Stimulated activated CD8-positive, alpha-beta memory T cell treated with anti-CD3 and anti-CD28 coated beads, Interleukin-4, amount 100 ng/mL, for 24 hours (primary cell): ENCODE measurements around the gene CFAP100.

Source experiments
- DNase-seq: peaks from one replicate; pipeline ENCODE4 v3.0.0-alpha.2; 2020; ENCODE audit warnings: low read depth

CFAP100 gene

DNA sequence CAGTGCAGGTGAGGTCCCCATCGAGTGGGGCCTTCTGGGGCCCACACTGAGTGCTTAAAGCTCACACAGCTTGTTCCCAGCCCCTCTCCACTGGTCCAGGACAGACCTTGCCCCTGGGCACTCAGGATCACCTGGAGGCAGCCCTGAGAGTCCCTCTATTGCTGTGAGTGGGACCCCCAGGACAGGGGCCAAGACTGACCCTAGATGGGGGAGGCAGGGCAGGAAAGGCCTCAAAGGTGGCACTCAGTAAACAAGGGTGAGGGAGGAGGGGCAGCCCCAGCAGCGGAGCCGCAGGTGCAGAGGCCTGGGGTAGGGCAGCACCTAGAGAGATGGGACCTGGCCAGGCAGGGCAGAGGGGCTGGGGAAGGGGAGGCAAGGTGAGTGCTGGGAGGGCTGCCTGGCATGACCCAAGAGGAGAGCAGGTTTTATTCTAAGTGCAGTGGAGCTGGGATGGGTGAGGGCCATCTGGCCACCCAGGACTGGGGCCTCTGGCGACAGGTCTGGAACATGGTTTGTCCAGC, 27.9 kb downstream of the CFAP100 start:
- no peak for DNase-seq

DNA sequence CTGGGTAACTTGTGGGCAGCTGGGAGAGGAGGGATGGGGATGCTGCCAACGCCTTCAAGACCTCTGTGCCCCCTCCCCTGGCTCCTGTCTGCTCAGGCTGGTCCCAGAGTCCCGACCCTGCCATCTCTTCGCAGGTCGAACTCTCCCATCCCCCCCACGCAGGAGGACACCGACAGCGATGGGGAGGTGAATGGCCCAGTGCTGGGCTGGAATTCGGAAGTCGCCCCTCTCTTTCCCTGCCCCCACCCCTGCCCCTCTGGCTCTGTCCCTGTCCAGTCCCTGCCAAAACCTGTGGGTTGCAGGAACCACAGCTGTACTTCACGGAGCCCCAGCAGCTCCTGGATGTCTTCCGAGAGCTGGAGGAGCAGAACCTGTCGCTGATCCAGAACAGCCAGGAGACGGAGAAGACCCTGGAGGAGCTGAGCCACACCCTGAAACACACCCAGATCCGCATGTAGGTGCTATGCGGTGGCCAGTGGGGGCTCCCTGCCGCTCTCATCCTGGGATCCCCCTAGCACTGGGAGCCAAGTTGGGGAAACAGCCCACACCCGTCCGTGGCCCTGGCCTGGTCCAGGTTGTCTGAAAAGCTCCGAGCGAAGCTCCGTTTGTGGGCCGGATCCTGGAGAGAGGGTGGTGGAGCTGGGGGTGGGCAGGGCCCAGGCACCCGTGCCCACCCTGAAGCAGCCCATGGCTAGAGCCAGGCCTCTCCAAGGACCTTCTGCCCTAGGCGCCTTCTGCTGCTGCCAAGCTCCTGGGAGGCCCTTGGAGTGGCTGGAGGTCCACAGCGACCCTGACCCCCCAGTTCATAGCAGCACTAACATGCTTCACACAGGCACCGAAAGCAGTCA, 28.7 kb downstream of the CFAP100 start:
- no peak for DNase-seq

DNA sequence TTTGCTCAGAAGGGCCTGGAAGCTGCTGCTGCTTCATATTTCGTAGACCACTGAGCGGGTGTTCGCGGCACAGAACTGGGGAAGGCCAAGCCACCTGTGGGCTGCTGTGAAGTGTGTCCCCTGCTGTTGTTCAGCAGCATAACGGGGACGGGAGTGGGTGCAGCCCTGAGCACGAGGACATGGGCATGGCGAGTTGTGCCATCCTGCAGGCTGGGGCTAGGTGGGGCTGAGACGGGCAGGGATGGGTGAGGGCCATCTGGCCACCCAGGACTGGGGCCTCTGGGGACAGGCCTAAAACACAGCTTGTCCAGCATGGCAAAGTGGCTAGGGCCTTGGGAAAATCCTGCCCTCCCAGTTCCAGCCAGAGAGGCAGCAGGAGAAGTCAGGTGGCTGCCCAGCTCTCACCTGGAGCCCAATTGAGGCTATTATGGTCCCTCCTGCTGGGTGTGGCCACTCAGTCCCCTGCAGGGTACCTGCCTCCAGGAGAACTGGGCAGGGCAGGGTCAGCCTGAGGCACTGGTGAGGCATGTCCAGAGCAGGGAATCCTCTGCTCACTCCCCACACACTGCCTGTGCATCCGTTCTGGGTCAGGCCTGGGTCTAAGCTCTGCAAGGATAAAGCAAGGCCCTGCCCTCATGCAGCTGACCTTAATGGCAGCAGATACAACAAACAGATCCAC, 29.5 kb downstream of the CFAP100 start:
- DNase-seq = no peak

DNA sequence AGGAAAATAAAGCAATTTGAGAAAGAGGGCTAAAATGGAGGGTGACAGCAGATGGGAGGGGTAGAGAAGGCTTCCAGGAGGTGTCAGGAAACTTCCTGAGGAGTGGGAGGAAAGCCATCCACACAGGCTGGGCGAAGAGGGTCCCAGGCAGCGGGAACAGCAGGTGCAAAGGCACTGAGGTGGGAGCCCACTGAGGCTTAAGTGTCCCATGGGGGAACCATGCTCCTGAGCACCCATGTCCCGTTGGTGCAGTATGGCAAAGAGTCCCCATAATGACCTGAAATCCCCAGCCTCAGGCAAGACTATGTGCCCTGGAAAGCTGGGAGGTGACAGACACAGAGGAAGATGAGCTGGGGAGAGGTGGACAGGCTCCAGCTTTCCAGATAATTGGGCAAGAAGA, 30.0 kb downstream of the CFAP100 start:
- no peak for DNase-seq

DNA sequence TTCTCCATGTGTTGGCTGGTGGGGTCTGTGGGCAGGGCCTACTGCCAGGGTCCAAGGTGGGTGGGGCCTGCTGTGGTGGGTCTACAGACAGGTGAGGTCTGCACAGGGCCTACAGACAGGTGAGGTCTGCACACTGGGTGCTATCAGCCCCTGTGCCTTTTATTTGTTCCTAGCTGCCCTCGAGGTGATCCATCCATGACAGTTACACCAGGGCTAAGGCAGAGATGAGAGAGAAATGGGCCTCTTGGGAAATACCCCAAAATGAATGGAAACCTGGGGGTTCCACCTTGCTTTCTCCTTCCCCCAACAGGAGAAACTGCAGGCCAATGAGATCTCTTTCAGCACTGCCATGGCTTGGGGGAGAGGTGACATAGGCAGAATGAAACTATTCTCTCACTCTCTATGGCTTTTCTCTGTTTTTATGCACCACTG, 36.4 kb downstream of the CFAP100 start:
- no peak for DNase-seq

DNA sequence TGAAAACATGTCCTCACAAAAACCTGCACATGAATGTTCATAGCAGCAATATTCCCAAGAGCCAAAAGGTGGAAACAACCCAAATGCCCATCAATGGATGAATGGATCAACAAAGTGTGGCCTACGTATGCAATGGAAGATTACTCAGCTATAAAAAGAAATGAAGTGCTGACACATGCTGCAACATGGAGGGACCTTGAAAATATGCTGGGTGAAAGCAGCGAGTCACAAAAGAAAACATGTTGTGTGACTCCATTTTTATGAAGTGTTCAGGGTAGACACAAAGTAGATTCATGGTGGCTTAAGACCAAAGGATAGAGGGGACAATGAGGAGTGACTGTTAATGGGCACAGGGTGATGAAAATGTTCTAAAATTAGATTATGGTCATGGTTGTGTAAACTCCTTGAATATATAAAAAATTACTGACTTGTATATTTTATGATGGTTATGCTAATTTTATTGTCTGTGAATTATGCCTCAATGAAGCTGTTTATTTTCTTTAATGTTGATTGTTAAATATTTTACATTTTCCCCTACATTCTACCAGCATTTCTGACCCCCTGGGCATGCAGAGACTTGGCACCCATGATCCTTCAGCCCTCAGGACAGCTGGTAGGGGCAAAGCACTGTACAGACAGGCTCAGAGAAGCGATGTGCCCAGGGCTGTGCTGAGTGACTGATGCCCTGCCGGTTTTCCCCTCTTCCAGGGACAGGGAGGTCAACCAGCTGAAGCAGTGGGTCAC, 37.8 kb downstream of the CFAP100 start:
- no peak for DNase-seq

DNA sequence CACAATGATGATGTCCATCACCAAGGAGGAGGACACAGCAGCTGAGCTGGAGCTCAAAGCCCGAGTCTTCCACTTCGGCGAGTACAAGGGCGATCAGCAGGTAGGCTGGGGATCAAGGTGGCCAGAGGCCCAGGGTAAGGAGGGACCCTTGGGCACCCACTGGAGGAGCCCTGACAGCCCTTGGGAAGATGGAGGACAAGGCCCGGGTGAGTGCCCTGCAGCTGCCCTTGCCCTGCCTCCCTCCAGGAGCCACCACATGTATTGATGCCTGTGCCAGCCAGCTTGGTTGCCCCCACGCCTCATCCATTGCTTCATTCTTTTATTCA, 38.4 kb downstream of the CFAP100 start:
- no peak for DNase-seq

DNA sequence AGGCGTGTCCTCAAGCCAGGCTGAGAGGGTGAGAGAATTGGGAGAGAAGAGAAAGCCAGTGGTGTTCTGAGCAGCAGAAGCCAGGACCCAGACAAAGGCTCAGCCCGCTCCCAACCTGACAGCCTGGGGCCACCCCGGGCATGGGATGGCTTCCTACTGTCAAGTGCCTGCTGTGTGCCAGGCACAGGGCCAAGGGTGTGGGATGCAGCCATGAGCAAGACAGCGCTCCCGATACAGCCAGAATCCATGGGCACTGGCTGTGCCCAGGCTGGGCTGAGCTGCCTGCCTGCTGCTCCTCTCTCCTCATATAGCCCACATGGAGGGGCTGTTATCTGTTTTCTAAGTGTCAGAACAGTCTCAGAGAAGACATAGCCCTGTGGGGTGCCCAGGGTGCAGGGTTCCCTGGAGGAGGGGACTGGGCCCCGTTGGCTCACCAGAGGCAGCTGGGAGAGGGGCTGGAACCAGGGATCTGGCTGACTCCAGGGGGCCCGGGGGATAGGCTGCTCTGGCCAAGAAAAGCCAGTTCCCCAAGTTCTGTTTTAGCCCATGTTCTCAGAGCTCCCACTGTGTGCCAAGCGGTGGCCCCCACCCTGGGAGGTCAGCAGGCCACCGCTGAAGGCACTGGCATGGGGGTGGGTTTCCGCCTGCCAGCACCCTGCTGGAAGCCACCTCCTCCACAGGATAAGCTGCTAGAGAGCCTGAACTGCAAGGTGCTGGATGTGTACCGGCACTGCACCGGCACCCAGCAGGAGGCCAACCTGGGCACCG, 39.0 kb downstream of the CFAP100 start:
- DNase-seq = no peak

DNA sequence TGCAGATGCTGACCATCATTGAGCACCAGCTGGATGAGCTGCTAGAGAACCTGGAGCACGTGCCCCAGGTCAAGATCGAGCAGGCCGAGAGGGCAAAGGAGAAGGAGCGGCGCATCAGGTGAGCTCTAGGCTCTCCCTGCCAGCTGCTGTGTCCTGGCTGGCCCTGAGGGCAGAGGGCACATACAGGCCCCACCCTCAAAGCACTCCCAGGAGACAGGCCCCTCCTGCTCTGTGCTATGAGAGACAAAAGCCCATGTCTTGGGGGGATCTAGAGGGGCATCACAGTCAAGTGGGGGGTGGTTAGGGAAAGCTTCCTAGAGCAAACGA, 39.5 kb downstream of the CFAP100 start:
- no peak for DNase-seq

DNA sequence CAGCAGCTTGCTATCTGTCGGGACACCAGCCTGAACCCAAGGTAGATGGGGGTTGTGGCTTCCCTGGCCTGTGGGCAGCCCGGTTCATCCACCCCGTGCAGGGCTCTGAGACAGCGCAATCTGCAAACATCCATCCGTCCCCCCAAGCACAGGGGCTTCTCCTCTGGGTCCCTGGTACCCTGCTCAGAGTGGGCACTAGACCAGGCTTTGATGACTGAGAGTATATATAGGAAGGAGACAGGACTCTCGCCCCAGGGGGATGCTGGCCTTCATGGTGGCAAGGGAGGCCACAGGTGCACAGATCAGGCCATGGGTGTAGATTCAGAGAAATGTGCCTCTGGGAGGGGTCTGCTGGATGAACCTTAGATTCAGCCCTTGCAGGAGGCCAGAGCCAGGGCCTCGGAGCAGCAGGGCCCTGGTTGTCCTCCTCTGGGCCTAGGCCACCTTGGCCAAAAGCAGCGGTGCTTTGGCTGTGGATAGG, 40.3 kb downstream of the CFAP100 start:
- DNase-seq = no peak

DNA sequence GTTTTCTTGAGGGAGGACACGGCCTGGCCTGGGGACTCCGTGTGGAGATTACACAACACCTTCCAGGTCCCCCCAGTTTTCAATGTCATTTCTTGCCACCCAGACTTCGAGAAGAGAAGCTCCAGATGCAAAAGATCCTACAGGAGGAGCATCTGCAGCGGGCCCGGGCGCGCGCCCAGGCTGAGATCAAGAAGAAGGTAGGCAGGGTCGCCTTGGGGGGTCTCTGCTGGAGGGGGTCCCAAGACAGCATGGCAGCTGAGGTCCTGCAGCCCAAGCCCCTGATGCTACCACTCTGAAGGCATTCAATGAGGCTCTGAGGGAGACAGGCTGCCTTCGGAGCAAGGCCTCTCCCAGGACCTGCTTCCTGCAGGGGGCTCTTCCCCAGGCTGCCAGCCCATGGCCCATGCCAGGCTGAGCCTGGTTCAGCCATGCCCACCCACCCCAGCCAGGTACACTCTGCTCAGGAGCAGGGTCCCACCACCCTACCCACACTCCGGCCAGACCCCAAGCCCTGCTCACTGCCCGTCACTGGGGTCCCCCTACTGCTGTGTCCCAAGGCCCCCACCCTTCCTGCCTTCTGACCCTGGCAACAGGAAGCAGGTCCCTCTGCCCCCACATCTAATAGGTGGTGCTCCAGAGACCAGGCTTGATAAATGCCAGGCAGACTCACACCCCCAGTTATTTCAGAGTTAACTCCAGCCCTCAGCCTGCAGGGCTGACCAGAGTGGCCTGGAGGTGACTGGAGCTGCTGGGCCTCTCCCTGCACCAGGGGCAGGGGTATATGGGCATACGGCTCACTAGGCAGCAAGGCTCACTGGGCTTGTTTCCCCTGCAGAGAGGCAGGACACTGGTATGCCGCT, 41.0 kb downstream of the CFAP100 start:
- DNase-seq = no peak

DNA sequence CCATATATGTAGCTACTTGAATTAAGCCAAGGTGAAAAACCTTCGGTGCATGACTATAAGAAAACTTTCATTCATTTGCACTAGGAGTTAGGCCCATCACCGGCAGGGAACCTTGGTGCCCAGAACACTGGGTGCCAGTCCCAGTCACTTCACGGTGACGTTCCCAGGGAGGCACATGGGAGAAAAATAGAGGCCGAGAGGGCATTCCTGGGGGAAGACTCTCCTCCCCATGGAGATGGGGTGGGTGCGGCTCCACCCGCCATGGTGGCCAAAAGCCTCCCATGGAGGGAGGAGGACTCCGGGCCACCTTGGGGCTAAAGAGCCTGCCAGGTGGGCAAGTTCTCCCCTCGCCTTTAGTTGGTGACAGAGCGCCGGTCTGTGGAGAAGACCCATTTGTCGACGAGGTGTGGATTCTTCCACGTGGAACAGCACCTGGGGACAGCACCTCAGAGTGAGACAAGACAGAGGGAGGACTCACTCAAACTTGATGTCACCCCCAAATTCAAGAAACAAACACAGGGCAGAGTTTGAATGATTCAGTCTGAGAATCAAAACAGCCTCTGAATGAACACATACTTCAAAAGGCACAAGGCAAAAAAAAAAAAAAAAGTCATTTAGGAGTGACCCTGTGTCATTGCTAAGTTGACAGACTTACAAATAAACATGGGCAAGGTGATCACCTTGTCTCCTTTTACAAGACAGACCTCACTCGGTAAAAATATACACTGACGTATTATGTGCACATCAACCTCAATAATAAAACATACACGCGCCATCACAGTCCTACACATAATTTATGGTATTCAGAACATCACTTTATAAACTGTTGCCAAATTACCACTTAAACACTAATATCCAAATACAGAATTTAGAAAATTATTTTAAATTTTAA, 42.4 kb downstream of the CFAP100 start:
- no peak for DNase-seq

DNA sequence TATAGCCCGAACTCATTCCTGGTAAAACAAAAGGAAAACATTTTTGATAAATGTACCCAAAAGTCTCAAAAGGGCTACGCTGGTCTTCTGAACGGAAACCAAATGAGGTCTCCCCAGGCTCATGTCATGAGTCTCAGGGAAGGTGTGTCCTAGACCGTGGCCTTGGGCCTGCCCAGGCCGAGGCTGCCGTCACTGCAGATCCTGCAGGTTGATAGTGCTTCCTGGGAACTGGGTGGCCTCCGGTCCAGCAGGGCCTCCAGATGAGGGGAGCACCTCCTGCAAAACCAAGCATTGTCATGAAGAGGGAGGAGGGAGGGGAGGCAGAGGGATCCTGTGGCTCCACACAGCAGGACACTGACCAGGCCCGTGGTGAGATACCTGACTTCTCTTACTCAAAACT, 43.5 kb downstream of the CFAP100 start:
- no peak for DNase-seq

DNA sequence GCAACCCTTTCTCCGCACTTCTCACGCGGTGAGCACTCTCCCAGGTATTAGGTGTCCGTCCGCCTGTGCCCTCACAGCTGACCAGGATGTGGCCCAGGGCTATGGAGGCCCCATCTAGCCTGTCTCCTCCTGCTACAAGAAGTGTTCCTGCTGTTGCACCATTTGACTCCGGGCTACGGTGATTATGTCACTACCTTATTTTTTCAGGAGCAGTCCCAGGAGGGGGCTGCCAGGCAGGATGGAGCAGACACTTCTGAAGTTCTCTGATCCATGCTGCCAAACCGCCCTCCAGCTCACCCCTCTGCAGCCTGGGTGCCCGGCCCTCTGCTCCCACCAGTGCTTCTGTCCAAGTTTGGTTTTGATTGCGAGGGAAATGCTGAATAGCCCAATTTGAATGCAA, 44.0 kb downstream of the CFAP100 start:
- DNase-seq = no peak

DNA sequence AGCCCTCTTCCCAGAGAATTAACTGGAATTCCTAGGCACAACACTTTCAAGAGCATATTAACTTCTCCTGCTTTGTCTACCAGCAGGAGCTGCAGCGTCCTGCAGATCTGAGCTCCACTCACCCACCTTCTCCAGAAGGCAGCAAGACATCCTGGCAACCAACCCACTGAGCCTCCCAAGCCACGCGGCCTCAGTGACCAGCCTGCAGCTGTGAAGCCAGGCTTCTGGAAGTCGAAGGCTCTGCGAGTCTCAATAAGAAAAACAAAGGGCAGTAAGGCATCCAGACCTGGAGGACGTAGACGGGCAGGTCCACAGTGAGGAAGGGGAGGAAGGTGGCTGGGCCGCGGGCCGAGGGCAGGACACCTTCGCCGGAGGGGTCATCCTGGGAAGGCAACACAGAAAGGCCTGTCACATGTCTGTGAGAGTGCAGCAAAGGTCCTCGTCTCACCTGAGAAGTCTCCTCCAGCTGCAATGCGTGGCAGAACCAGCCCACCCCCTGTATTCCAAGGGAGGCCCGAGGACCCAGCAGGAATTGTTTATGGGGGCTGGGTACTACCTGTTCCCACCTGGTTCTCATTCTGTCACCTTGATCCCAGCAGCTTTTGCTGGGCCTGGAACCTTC, 44.7 kb downstream of the CFAP100 start:
- no peak for DNase-seq

DNA sequence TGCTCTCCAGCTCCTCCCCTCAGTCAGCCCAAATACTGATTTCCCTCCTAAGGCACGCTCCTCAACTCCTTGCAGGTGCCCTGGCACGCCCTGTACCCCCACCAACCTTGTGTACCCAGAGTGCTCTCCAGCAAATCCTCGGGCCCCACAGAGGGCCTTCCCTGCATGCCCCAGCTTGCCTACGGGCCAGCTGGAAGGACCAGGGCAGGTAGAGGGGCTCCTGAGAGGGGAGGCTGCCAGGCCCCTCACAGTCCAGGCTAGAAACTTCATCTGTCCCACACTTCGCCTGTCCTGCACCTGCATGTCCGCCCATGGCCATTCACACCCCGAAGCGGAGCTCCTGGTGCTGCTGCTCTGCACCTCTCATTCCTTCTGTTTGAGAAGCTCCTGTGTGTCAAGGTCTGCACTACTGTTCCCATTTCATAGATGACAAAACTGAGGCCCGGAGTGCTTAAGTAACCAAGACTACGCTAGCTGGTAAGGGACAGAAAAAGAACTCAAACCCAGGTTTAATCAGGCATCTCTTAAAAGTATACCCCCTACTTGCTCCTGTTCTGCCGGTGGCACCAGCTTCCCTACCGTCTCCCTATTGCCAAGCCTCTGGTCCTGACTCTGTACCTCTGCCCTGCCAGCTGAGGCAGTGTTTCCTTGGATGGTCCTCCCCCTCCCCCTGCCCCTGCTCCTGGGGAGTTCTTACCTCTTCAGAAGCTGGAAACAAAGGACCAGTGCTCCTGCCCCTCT, 45.4 kb downstream of the CFAP100 start:
- DNase-seq = no peak

DNA sequence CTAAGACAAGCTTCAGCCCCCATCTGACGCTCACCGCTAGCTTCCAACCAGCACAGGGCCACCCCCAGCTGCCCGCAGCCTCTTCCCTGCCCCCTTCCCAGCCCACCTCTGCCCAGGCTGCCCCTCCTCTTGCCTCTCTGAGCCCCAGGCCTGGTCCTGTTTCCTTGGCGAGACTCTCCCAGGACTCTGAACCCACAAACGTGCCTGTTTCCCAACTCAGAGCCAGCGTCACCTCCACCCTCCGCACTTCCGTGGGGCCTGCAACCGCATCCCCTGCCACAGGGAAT, 45.9 kb downstream of the CFAP100 start:
- no peak for DNase-seq

DNA sequence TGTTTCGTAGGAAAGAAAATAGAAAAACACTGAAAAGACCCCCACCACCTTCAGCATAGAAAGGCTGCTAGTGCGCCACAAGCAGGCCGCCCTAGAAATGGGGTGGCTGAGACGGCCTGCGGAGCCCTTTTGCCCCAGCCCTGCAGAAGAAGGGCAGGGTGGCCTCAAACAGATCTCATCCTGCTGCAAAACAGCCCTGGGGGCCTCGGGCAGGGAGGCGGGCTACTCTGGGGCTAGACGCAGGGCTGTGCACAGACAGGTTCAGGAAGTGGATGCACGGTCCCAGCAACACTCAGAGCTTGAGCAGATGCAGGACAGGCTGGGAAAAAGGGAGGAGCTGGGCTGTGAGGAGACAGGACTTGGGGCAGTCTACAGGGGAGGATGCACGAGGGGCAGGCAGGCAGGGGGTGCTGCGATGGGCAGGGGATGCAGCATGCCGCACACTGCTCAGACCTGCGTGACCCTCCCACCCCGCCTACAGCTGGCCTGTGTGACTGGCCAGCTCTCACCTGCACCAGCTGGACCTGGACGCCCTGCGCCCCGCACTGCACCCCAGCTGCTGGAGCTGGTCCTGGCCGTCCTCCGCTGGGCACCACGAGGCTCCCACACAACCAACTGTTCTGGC, 46.7 kb downstream of the CFAP100 start:
- DNase-seq = no peak
